ENCODE measurements around the gene GPR173.

Gene GPR173

DNA sequence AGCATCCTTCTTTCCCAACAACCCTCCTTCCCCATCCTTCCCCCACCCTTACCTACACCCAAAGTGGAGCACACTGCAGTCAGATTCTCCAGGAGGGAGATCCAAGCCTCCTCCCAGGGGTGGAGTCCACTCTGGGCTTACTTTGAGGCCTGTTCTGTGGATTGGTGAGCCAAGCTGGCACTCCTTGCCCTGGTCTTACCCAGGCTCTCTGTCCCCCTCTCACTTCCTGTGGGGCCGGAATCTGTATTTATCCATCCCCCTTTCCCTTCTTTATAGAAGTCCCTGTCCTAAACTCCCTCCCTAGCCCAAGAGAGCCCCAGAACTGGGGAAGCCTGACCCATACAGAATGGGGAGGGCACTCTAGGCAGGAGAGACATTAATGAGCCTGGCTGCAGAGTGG lies 30.4 kb downstream of the GPR173 start:
- TF ChIP-seq NFRKB (IDR thresholded peaks at IDR 0.05): no peak
- no peak for TF ChIP-seq FOXA1 (IDR thresholded peaks at IDR 0.05)
- TF ChIP-seq SP1 (IDR thresholded peaks at IDR 0.05): no peak
- TF ChIP-seq ARNT (IDR thresholded peaks at IDR 0.05): no peak
- TF ChIP-seq ZNF384 (IDR thresholded peaks at IDR 0.05): no peak
- TF ChIP-seq FOXK2 (IDR thresholded peaks at IDR 0.05): no peak
- no peak for TF ChIP-seq ELF4 (IDR thresholded peaks at IDR 0.05)
- no peak for TF ChIP-seq FOXM1 (IDR thresholded peaks at IDR 0.05; ENCODE audit: borderline replicate concordance)
- TF ChIP-seq LEF1 (IDR thresholded peaks at IDR 0.05; ENCODE audit: borderline replicate concordance): no peak
- TF ChIP-seq SUZ12 (IDR thresholded peaks at IDR 0.05): no peak
- no peak for TF ChIP-seq TARDBP (IDR thresholded peaks at IDR 0.05)
- TF ChIP-seq L3MBTL2 (conservative IDR thresholded peaks at IDR 0.05): no peak
- TF ChIP-seq HDGF (IDR thresholded peaks at IDR 0.05; ENCODE audit: borderline replicate concordance): no peak
- CTCF ChIA-PET: no interaction called here
- no peak for DNase-seq (ENCODE audit: extremely low spot score)
- POLR2A ChIA-PET: no interaction called here

GRCh38 chrX:53080628-53081580 lies 32.3 kb downstream of the GPR173 start:
- POLR2A ChIA-PET: interaction anchor here (1.1 to 1.3 kb wide), 2 partner anchors 8 to 13 kb away, joined by 5 to 12 read pairs; no protein-coding TSS in a partner anchor

DNA sequence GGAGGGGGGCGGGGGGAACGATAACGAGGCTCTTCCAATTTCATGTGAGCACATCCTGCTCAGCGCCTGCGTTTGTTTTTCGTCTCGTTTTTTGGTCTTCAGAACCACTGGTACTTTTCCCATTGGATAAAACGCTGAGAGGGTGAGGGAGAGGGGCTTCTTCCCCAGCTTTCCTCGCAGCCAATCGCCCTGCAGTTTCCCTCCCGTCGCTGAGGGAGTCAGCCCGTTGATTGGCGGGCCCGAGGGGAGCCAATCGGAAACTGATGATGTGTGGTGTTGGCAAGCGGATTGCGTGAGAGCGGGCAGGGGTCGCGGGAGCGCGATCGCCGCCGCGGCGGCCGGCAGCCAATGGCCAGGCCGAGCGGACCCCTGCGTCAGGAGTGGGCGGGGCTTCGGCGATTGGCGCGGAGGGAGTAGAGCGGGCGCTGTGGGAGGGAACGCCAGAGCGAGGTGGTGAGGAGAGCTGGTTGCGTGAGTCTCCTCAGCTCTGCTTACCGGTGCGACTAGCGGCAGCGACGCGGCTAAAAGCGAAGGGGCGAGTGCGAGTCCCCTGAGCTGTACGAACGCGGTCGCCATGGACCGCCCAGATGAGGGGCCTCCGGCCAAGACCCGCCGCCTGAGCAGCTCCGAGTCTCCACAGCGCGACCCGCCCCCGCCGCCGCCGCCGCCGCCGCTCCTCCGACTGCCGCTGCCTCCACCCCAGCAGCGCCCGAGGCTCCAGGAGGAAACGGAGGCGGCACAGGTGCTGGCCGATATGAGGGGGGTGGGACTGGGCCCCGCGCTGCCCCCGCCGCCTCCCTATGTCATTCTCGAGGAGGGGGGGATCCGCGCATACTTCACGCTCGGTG lies 33.6 kb downstream of the GPR173 start, which contains the start of gene TSPYL2:
Gene TSPYL2, plus strand, starts transcription at position 443 of the 848 bp plus-strand sequence. Its CDS starts 132 bp downstream, at position 575.
- DNase-seq (ENCODE audit: extremely low spot score): peak; percentile 88
- no peak for TF ChIP-seq FOXK2 (IDR thresholded peaks at IDR 0.05)
- no peak for TF ChIP-seq FOXM1 (IDR thresholded peaks at IDR 0.05; ENCODE audit: borderline replicate concordance)
- no peak for TF ChIP-seq NFRKB (IDR thresholded peaks at IDR 0.05)
- peak; percentile 97 for TF ChIP-seq PKNOX1 (IDR thresholded peaks at IDR 0.05)
- no peak for TF ChIP-seq ZNF384 (IDR thresholded peaks at IDR 0.05)
- TF ChIP-seq ARNT (IDR thresholded peaks at IDR 0.05): peak; percentile 93
- peak; percentile 76; the same call in 1 of the 2 replicates for TF ChIP-seq ELF4 (IDR thresholded peaks at IDR 0.05)
- ChIA-PET CTCF (interaction anchor here (0.8 kb wide), 1 partner anchor 10 kb away, joined by 3 read pairs; no protein-coding TSS in a partner anchor), POLR2A (interaction anchor here (0.7 to 1.3 kb wide), 9 partner anchors 9 to 143 kb away, joined by 3 to 12 read pairs (median 5); partner anchors contain the start of gene KDM5C)

More at GRCh38 chrX:53080628-53081580, 32.3 kb downstream of the GPR173 start:
- CTCF ChIA-PET: interaction anchor here (0.6 kb wide), 1 partner anchor 194 kb away, joined by 3 read pairs; no protein-coding TSS in a partner anchor
- TF ChIP-seq CTBP1 (IDR thresholded peaks at IDR 0.05; ENCODE audit: borderline replicate concordance): no peak
- TF ChIP-seq PKNOX1 (IDR thresholded peaks at IDR 0.05): no peak
- TF ChIP-seq NFRKB (IDR thresholded peaks at IDR 0.05): no peak
- TF ChIP-seq FOXK2 (IDR thresholded peaks at IDR 0.05): no peak
- TF ChIP-seq FOXM1 (IDR thresholded peaks at IDR 0.05; ENCODE audit: borderline replicate concordance): no peak
- no peak for TF ChIP-seq SUZ12 (IDR thresholded peaks at IDR 0.05)
- TF ChIP-seq BHLHE40 (IDR thresholded peaks at IDR 0.05; ENCODE audit: borderline replicate concordance): no peak
- no peak for TF ChIP-seq SP1 (IDR thresholded peaks at IDR 0.05)
- TF ChIP-seq LEF1 (IDR thresholded peaks at IDR 0.05; ENCODE audit: borderline replicate concordance): no peak
- TF ChIP-seq FOXA1 (IDR thresholded peaks at IDR 0.05): no peak
- no peak for TF ChIP-seq ZNF384 (IDR thresholded peaks at IDR 0.05)
- TF ChIP-seq TARDBP (IDR thresholded peaks at IDR 0.05): no peak
- no peak for TF ChIP-seq HDGF (IDR thresholded peaks at IDR 0.05; ENCODE audit: borderline replicate concordance)
- no peak for DNase-seq (ENCODE audit: extremely low spot score)

GRCh38 chrX:53082773-53083616 lies 34.4 kb downstream of the GPR173 start:
- no peak for TF ChIP-seq SUZ12 (IDR thresholded peaks at IDR 0.05)
- no peak for TF ChIP-seq TARDBP (IDR thresholded peaks at IDR 0.05)
- TF ChIP-seq ELF4 (IDR thresholded peaks at IDR 0.05): no peak
- CTCF ChIA-PET: interaction anchor here (0.8 kb wide), 1 partner anchor 11 kb away, joined by 3 read pairs; no protein-coding TSS in a partner anchor
- DNase-seq (ENCODE audit: extremely low spot score): no peak
- POLR2A ChIA-PET: interaction anchor here (1.1 to 1.3 kb wide), 4 partner anchors 8 to 40 kb away, joined by 3 to 11 read pairs (median 4); no protein-coding TSS in a partner anchor

- no peak for TF ChIP-seq TARDBP (IDR thresholded peaks at IDR 0.05)
- ChIA-PET POLR2A (no interaction called here), CTCF (no interaction called here)
- no peak for DNase-seq (ENCODE audit: extremely low spot score)
Observed at GRCh38 chrX:53084043-53084570, 35.5 kb downstream of the GPR173 start.

GRCh38 chrX:53084863-53085262 lies 36.3 kb downstream of the GPR173 start:
- TF ChIP-seq FOXM1 (IDR thresholded peaks at IDR 0.05; ENCODE audit: borderline replicate concordance) (no peak), CTBP1 (IDR thresholded peaks at IDR 0.05; ENCODE audit: borderline replicate concordance) (no peak), ARNT (IDR thresholded peaks at IDR 0.05) (no peak), ELF4 (IDR thresholded peaks at IDR 0.05) (no peak), SP1 (IDR thresholded peaks at IDR 0.05) (no peak), PKNOX1 (IDR thresholded peaks at IDR 0.05) (no peak), BHLHE40 (IDR thresholded peaks at IDR 0.05; ENCODE audit: borderline replicate concordance) (no peak), ZNF384 (IDR thresholded peaks at IDR 0.05) (no peak), SUZ12 (IDR thresholded peaks at IDR 0.05) (no peak), LEF1 (IDR thresholded peaks at IDR 0.05; ENCODE audit: borderline replicate concordance) (no peak), NFRKB (IDR thresholded peaks at IDR 0.05) (no peak)
- CTCF ChIA-PET: no interaction called here
- POLR2A ChIA-PET: no interaction called here
- no peak for DNase-seq (ENCODE audit: extremely low spot score)
